Measurements from ENCODE around the gene ACAD9.

GRCh38 chr3:128859630-128860029 lies 19.8 kb upstream of the ACAD9 start:
- TF ChIP-seq, protein P1, sequence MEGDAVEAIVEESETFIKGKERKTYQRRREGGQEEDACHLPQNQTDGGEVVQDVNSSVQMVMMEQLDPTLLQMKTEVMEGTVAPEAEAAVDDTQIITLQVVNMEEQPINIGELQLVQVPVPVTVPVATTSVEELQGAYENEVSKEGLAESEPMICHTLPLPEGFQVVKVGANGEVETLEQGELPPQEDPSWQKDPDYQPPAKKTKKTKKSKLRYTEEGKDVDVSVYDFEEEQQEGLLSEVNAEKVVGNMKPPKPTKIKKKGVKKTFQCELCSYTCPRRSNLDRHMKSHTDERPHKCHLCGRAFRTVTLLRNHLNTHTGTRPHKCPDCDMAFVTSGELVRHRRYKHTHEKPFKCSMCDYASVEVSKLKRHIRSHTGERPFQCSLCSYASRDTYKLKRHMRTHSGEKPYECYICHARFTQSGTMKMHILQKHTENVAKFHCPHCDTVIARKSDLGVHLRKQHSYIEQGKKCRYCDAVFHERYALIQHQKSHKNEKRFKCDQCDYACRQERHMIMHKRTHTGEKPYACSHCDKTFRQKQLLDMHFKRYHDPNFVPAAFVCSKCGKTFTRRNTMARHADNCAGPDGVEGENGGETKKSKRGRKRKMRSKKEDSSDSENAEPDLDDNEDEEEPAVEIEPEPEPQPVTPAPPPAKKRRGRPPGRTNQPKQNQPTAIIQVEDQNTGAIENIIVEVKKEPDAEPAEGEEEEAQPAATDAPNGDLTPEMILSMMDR (IDR thresholded peaks at IDR 0.05) = no peak
- no peak for TF ChIP-seq POLR2AphosphoS5 (IDR thresholded peaks at IDR 0.05)

All from sigmoid colon (tissue), 4 donors.